ENCODE data around the gene AOC2.
"Not testable (repeated sequence)": the region's sequence is repeated elsewhere in the genome, so short reads cannot be mapped to it uniquely, and the experiment has no call there.

The AOC2 gene

GRCh38 chr17:42832934-42833766 lies 11.2 kb upstream of the AOC2 start, which contains the start of gene PSME3:
Gene PSME3 (plus strand): TSS chr17:42833397. CDS start chr17:42833632, 235 bp downstream.
- peak; percentile 85 for DNase-seq (ENCODE audit: low spot score)

DNA sequence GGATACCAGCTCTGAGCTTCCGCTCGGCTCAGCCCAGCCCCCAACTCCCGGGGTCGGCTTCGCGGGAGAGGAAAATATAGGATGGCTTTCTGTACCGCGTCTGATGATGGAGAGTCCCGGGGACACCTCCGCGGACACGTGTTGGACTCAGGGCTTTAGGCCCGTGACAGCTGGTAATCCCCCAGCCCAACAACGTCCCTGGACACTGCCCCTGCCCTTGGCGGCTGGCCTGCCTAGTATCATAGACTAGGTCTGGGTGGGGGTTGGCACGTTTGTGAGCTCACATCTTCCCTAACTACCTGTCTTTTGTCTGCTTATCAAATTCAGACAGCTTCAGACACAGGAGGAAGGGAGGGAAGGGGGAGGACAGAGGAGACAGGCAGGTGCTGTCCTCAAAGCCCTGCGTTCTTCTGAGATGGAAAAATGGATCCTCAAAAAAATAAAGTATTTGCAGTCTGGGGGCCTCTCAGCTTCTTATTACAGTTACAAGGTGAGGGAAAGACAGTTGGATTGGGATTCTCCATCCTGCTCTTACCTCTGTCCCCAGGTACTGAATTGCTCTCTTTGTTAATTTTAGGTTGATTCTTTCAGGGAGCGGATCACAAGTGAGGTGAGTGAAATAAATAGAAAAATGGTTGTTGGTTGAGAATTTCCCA lies 10.5 kb upstream of the AOC2 start:
- DNase-seq (ENCODE audit: low spot score): no peak

DNA sequence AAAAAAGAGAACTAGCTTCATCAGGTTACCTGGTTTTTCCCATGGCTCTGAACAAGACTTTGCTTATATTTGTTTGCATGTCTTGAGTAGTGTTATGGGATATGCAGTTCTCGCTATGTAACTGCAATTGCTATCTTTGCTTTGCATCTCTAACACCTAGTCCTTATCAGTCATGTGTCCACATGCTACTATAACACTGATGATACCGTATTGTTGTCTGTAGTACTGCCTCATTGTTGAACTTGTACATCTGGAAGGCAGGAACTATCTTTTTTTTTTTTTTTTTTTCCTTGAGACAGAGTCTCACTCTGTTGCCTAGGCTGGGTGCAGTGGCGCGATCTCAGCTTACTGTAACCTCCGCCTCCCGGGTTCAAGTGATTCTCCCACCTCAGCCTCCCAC lies 8.6 kb upstream of the AOC2 start:
- DNase-seq (ENCODE audit: low spot score): no peak

- DNase-seq (ENCODE audit: low spot score): no peak
Observed at GRCh38 chr17:42841975-42842685, 2.2 kb upstream of the AOC2 start.

GRCh38 chr17:42843358-42843934 lies 934 bp upstream of the AOC2 start:
- peak; percentile 76 for DNase-seq (ENCODE audit: low spot score)

DNA sequence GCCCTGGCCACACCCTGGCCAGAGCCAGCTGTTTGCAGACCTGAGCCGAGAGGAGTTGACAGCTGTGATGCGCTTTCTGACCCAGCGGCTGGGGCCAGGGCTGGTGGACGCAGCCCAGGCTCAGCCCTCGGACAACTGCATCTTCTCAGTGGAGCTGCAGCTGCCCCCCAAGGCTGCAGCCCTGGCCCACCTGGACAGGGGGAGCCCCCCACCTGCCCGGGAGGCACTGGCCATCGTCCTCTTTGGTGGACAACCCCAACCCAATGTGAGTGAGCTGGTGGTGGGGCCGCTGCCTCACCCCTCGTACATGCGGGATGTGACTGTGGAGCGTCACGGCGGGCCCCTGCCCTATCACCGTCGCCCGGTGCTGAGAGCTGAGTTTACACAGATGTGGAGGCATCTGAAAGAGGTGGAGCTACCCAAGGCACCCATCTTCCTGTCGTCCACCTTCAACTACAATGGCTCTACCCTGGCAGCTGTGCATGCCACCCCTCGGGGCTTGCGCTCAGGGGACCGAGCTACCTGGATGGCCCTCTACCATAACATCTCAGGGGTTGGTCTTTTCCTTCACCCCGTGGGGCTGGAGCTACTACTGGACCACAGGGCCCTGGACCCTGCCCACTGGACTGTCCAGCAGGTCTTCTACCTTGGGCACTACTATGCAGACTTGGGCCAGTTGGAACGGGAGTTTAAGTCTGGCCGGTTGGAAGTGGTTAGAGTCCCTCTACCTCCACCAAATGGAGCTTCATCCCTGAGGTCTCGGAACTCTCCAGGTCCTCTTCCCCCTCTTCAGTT lies 578 bp downstream of the AOC2 start:
- no peak for DNase-seq (ENCODE audit: low spot score)

DNA sequence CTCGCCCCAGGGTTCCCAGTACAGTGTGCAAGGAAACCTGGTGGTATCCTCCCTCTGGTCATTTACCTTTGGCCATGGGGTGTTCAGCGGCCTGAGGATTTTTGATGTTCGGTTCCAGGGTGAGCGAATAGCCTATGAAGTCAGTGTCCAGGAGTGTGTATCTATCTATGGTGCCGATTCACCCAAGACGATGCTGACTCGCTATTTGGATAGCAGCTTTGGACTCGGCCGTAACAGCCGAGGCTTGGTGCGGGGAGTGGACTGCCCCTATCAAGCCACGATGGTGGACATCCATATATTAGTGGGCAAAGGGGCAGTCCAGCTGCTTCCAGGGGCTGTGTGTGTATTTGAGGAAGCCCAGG lies 1.2 kb downstream of the AOC2 start:
- no peak for DNase-seq (ENCODE audit: low spot score)

DNA sequence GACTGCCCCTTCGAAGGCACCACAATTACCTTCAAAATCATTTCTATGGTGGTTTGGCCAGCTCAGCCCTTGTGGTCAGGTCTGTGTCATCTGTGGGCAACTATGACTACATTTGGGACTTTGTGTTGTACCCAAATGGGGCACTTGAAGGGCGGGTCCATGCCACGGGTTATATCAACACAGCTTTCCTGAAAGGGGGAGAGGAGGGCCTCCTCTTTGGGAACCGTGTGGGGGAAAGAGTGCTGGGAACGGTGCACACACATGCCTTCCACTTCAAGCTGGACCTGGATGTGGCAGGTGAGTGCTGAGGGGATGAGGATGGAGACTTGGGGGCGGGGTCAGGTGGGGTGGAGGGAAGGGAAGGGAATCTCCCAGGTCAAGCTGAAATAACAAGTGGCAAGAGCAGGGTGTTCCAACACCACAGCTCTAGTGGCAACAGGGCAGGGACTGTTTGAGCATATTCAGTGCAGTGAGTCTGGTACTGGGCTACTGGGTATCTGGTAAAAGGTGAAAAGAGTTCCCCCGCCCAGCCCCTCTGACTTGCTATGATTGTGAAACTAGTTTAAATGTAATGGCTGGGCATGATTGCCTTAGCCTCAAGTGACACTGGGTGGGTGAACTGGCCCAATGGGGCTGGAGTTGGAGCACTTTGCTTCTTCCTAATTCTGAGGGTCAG lies 1.7 kb downstream of the AOC2 start:
- no peak for DNase-seq (ENCODE audit: low spot score)

DNA sequence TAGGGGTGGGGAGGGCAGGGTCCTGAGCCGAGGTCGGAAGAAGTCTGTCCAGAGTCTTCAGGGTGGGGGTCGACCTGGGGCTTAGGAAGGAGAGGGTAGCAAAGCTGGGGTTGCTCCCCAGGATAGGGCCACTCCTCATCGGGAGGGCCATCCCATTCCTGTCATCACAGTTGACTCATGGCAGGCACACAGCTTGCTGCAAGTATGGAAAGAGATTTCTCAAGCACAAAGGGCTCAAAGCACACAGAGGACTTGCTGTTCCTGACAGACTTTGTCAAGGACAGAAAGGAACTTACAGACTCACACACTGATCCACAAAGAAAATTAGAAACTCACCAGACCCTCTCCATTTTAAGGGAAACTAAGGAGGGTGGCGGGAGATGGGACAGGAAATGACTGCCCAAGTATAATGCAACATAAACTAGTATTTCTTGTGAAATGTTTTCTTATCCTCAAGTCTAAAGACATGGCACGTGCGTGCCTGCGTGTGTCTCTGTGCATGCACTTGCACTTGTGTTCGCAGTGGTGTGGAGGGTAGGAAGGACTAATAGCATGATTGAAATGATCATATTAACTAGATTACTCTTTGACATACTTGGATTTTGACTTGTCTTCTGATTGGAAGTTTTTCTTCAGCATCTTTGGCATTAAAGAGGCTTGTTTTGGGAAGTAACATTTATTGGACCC lies 2.4 kb downstream of the AOC2 start:
- DNase-seq (ENCODE audit: low spot score): no peak

DNA sequence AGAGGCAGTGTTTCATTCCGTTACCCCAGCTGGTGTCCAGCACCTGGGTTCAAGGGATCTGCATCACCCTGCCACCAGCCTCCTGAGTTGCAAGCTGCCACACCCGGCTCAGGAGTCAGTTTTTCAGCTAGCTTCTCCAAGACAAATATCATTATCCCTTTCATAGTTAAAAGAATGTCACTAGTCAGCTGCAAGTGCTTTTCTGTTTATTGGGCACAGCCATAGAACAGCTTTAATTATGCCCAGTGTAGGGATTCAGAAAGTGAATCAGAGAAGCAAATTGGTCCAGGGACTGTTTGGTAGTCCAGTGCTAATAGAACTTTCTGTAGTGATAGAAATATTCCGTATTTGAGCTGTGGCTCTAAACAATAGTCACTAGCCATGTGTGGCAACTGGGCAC lies 3.7 kb downstream of the AOC2 start:
- DNase-seq (ENCODE audit: low spot score): no peak

DNA sequence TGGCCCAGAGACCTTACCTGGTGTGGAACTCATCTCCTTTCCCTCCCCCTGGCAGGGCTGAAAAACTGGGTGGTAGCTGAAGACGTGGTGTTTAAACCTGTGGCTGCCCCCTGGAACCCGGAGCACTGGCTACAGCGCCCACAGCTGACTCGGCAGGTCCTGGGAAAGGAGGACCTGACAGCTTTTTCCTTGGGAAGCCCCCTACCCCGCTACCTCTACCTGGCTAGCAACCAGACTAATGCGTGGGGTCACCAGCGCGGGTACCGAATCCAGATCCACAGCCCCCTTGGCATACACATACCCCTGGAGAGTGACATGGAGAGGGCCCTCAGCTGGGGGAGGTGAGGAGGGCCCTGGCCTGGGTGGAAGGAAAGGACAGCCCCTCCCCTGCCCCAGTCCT lies 4.7 kb downstream of the AOC2 start:
- no peak for DNase-seq (ENCODE audit: low spot score)

- DNase-seq (ENCODE audit: low spot score): no peak
Observed at GRCh38 chr17:42849451-42850181, 5.2 kb downstream of the AOC2 start.

- no peak for DNase-seq (ENCODE audit: low spot score)
Observed at GRCh38 chr17:42850954-42851353, 6.6 kb downstream of the AOC2 start, which contains the start of gene AOC3. Gene AOC3 (plus strand): TSS chr17:42851199. CDS start chr17:42851344, 145 bp downstream.

GRCh38 chr17:42851371-42852240 lies 7.2 kb downstream of the AOC2 start:
- DNase-seq (ENCODE audit: low spot score): not testable (repeated sequence)

DNA sequence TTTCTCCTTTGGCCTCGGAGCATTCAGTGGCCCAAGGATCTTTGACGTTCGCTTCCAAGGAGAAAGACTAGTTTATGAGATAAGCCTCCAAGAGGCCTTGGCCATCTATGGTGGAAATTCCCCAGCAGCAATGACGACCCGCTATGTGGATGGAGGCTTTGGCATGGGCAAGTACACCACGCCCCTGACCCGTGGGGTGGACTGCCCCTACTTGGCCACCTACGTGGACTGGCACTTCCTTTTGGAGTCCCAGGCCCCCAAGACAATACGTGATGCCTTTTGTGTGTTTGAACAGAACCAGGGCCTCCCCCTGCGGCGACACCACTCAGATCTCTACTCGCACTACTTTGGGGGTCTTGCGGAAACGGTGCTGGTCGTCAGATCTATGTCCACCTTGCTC lies 8.0 kb downstream of the AOC2 start:
- DNase-seq (ENCODE audit: low spot score): no peak

DNA sequence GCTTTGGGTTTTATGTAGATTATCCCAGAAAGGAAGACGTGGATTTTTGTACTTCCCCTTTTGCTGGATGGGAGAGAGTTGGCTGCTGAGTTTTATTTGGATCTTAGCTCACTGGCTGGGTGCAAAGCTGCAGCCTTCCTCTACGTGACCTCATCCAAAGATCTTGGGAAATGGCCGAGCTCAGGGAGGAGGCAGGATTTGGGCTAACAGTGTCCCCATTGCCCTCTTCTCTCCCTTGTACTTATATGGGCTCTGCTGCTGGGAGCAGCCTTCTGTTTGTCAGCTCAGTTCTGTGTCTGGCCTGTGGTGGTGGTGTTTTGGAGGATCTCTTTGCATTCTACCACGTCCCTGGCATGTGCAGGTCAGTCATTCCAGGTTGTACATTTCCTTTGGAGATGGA lies 8.6 kb downstream of the AOC2 start:
- DNase-seq (ENCODE audit: low spot score): no peak

DNA sequence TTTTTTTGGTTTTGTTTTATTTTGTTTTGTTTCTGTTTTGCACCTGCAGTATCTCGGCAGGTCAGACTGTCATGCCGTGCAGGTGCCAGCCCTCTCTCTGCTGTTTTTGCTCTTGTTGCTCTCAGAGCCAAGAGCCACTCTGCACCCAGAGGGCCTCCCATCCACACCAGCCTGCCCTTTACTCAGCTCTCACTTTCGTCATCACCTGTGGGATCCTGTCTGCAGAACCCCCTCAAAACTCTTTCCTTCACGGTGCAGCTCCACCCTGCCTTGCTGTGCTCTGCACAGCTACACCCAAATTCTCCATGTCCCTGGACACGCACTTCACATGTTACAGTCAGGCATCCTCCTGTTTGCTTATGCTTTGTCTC lies 9.2 kb downstream of the AOC2 start:
- no peak for DNase-seq (ENCODE audit: low spot score)

GRCh38 chr17:42853968-42854790 lies 9.8 kb downstream of the AOC2 start:
- no peak for DNase-seq (ENCODE audit: low spot score)
